ENCODE data around the gene SLC26A2.
A peak's percentile ranks its signal among the peaks of the same experiment; 100 is the strongest.
"Not testable (repeated sequence)": the region's sequence is repeated elsewhere in the genome, so short reads cannot be mapped to it uniquely, and the experiment has no call there.

SLC26A2 gene

GRCh38 chr5:149937610-149938009 lies 22.9 kb upstream of the SLC26A2 start:
- DNase-seq, result no peak

GRCh38 chr5:149938279-149938678 lies 22.3 kb upstream of the SLC26A2 start:
- DNase-seq, result peak; percentile 25 to 78

GRCh38 chr5:149938791-149939358 lies 21.7 kb upstream of the SLC26A2 start:
- DNase-seq, result peak; percentile 86 to 88

- DNase-seq, result no peak
Observed at GRCh38 chr5:149939546-149939945, 21.0 kb upstream of the SLC26A2 start.

GRCh38 chr5:149940077-149940574 lies 20.4 kb upstream of the SLC26A2 start:
- no peak for DNase-seq

GRCh38 chr5:149940941-149941644 lies 19.5 kb upstream of the SLC26A2 start:
- no peak for DNase-seq

GRCh38 chr5:149941795-149942194 lies 18.8 kb upstream of the SLC26A2 start:
- DNase-seq, result no peak

GRCh38 chr5:149942199-149942598 lies 18.4 kb upstream of the SLC26A2 start:
- no peak for DNase-seq

- DNase-seq, result not testable (repeated sequence)
Observed at GRCh38 chr5:149942741-149943169, 17.8 kb upstream of the SLC26A2 start.

GRCh38 chr5:149943177-149943949 lies 17.2 kb upstream of the SLC26A2 start:
- DNase-seq, result not testable (repeated sequence)

- DNase-seq, result no peak
Observed at GRCh38 chr5:149944666-149945065, 15.9 kb upstream of the SLC26A2 start, which contains the start of gene PDE6A. PDE6A (minus strand) TSS chr5:149944793; CDS start chr5:149944673, 120 bp downstream.

- DNase-seq, result no peak
Observed at GRCh38 chr5:149946118-149946517, 14.4 kb upstream of the SLC26A2 start.

- no peak for DNase-seq
Observed at GRCh38 chr5:149948993-149949392, 11.6 kb upstream of the SLC26A2 start.

- no peak for DNase-seq
Observed at GRCh38 chr5:149951138-149951749, 9.3 kb upstream of the SLC26A2 start.

GRCh38 chr5:149953436-149954121 lies 7.0 kb upstream of the SLC26A2 start:
- DNase-seq, result no peak

- no peak for DNase-seq
Observed at GRCh38 chr5:149954798-149955197, 5.8 kb upstream of the SLC26A2 start.

- no peak for DNase-seq
Observed at GRCh38 chr5:149956685-149957084, 3.9 kb upstream of the SLC26A2 start.

GRCh38 chr5:149957855-149958254 lies 2.7 kb upstream of the SLC26A2 start:
- DNase-seq, result no peak

- peak; percentile 82 to 90 for DNase-seq
Observed at GRCh38 chr5:149959406-149960236, 937 bp upstream of the SLC26A2 start.

GRCh38 chr5:149961186-149961685 lies 678 bp downstream of the SLC26A2 start:
- DNase-seq, result no peak

GRCh38 chr5:149961957-149962409 lies 1.4 kb downstream of the SLC26A2 start:
- DNase-seq, result peak in 1 of 2 experiments; percentile 66
